IMR-90 (cell line): ENCODE measurements around the gene KIAA0513. TPM values are rescaled to one million over a fixed set of nuclear protein-coding genes. Genes with fewer than 3 reads are reported as not detected.

ENCODE experiments used
- ATAC-seq: fragments of 200-7000 bp; cut with Tn5 transposase; 2 replicates; pipeline ENCODE4 v1.9.1; 2020; ENCODE audit warnings: low read depth, mild to moderate bottlenecking, moderate library complexity
- BruUV-seq: library from RNA; stranded (reverse); fragments of 400-500 nt; replicated peaks from 2 replicates; lab custom pipeline; 2021; lab: Mats Ljungman, UMichigan
- CTCF ChIA-PET: fragments of 300-600 bp; formaldehyde crosslinking; extraction: SDS; loops from one replicate; lab custom pipeline; 2021; ENCODE audit warnings: antibody characterized with exemption; lab: Yijun Ruan, JAX
- POLR2A ChIA-PET: fragments of 300-600 bp; sonication (Branson Sonifier 250); formaldehyde crosslinking; loops from one replicate; lab custom pipeline; 2022; ENCODE audit warnings: antibody characterized with exemption; ENCODE audit not compliant: unreplicated experiment; lab: Charles Lee
- DNase-seq: peaks from one replicate; pipeline ENCODE4 v3.0.0; 2013
- H2AFZ ChIP-seq: replicated peaks from 2 replicates; pipeline ENCODE3; 2013; ENCODE audit warnings: low read length, mild to moderate bottlenecking; ENCODE audit not compliant: poor library complexity
- H2AK5ac ChIP-seq: 2 replicates; pipeline ENCODE4 v1.6.1; 2013; ENCODE audit warnings: low read depth, low read length, inconsistent platforms
- H2AK9ac ChIP-seq: replicated peaks from 2 replicates; pipeline ENCODE3; 2013; ENCODE audit warnings: mild to moderate bottlenecking, low read depth, low read length, moderate library complexity; ENCODE audit not compliant: poor library complexity
- H2BK120ac ChIP-seq: 2 replicates; pipeline ENCODE4 v1.6.1; 2013; ENCODE audit warnings: low read depth, low read length, inconsistent platforms
- H2BK15ac ChIP-seq: 3 replicates; pipeline ENCODE4 v1.6.1; 2013; ENCODE audit warnings: low read depth, low read length, inconsistent platforms
- H2BK20ac ChIP-seq: 2 replicates; pipeline ENCODE4 v1.6.1; 2013; ENCODE audit warnings: low read depth, mild to moderate bottlenecking, inconsistent platforms, low read length, moderate library complexity
- H2BK5ac ChIP-seq: 2 replicates; pipeline ENCODE4 v1.6.1; 2013; ENCODE audit warnings: mild to moderate bottlenecking, low read depth, low read length, inconsistent platforms; ENCODE audit not compliant: poor library complexity, severe bottlenecking
- H3K14ac ChIP-seq: replicated peaks from 2 replicates; pipeline ENCODE4 v1.6.1; 2013; ENCODE audit warnings: low read depth, low read length, inconsistent platforms
- H3K18ac ChIP-seq: 2 replicates; pipeline ENCODE4 v1.6.1; 2013; ENCODE audit warnings: low read depth, low read length, control low read depth
- H3K23ac ChIP-seq: 2 replicates; pipeline ENCODE4 v1.6.1; 2013; ENCODE audit warnings: low read depth, low read length, inconsistent platforms
- H3K27ac ChIP-seq: 2 replicates; pipeline ENCODE4 v1.5.1; 2013; ENCODE audit warnings: mild to moderate bottlenecking, control low read depth, low read length; ENCODE audit not compliant: insufficient read depth
- H3K27me3 ChIP-seq: 2 replicates; pipeline ENCODE4 v1.6.1; 2013; ENCODE audit warnings: low read length; ENCODE audit not compliant: control insufficient read depth, insufficient read depth
- H3K36me3 ChIP-seq: 2 replicates; pipeline ENCODE4 v1.6.1; 2013; ENCODE audit warnings: low read length, mixed read lengths; ENCODE audit not compliant: control insufficient read depth, insufficient read depth
- H3K4ac ChIP-seq: 2 replicates; pipeline ENCODE4 v1.6.1; 2013; ENCODE audit warnings: low read depth, low read length, inconsistent platforms
- H3K4me1 ChIP-seq: 2 replicates; pipeline ENCODE4 v1.6.1; 2013; ENCODE audit warnings: low read length, mixed read lengths; ENCODE audit not compliant: control insufficient read depth, insufficient read depth
- H3K4me2 ChIP-seq: 2 replicates; pipeline ENCODE4 v1.6.1; 2013; ENCODE audit warnings: low read depth, mild to moderate bottlenecking, control low read depth, low read length, moderate library complexity
- H3K4me3 ChIP-seq: 2 replicates; pipeline ENCODE4 v1.5.1; 2013; ENCODE audit warnings: low read depth, mild to moderate bottlenecking, control low read depth, low read length, moderate library complexity; ENCODE audit not compliant: insufficient read depth
- H3K56ac ChIP-seq: 2 replicates; pipeline ENCODE4 v1.6.1; 2013; ENCODE audit warnings: low read length, inconsistent platforms; ENCODE audit not compliant: insufficient read depth; ENCODE audit errors: extremely low read depth
- H3K79me1 ChIP-seq, 2 experiments: 2 replicates each; pipeline ENCODE4 v1.6.1; 2013; ENCODE audit warnings: low read length in 2 of 2, inconsistent platforms in 1 of 2, low read depth in 1 of 2
- H3K9ac ChIP-seq: 2 replicates; pipeline ENCODE4 v1.6.1; 2013; ENCODE audit warnings: low read depth, low read length, control low read depth
- H3K9me1 ChIP-seq: 2 replicates; pipeline ENCODE4 v1.6.1; 2013; ENCODE audit warnings: low read length, inconsistent platforms; ENCODE audit not compliant: insufficient read depth
- H3K9me3 ChIP-seq: 2 replicates; pipeline ENCODE4 v1.6.1; 2013; ENCODE audit warnings: low read length; ENCODE audit not compliant: control insufficient read depth, insufficient read depth
- H4K20me1 ChIP-seq: 2 replicates; pipeline ENCODE4 v1.6.1; 2013; ENCODE audit warnings: low read length, inconsistent platforms; ENCODE audit not compliant: insufficient read depth
- H4K5ac ChIP-seq: 2 replicates; pipeline ENCODE4 v1.6.1; 2013; ENCODE audit warnings: mild to moderate bottlenecking, low read depth, low read length, control low read depth
- H4K8ac ChIP-seq, 2 experiments: 2 replicates each; pipeline ENCODE4 v1.6.1; 2013; ENCODE audit warnings: low read depth in 2 of 2, low read length in 2 of 2, control low read depth in 1 of 2, inconsistent platforms in 1 of 2
- H4K91ac ChIP-seq: 2 replicates; pipeline ENCODE4 v1.6.1; 2013; ENCODE audit warnings: low read depth, low read length, inconsistent platforms; ENCODE audit not compliant: insufficient read depth
- CTCF ChIP-seq: conservative IDR thresholded peaks from 2 replicates; pipeline ENCODE4 v1.5.1; 2012; ENCODE audit warnings: mild to moderate bottlenecking, low read depth, low read length, improper control_type of control experiment
- WGBS, 2 experiments: methylation state at CpG; one replicate each; pipeline versions ENCODE4 v1.1.5 to v1.1.7; 2013; ENCODE audit warnings: missing lambda C conversion rate in 2 of 2; ENCODE audit not compliant: insufficient read length in 1 of 2; ENCODE audit errors: extremely low coverage in 2 of 2; 5-methylcytosine and 5-hydroxymethylcytosine counted together
- dilution Hi-C: fragments of 300-500 bp; cut with HindIII; formaldehyde crosslinking; loops from one replicate; pipeline ENCODE4 v1.14.3; 2018; ENCODE audit warnings: low sequenced_read_pairs; ENCODE audit not compliant: unreplicated experiment
- in situ Hi-C: fragments of 300-500 bp; cut with MboI; formaldehyde crosslinking; loops from 3 replicates; pipeline ENCODE4 v1.14.3; 2019; ENCODE audit warnings: low sequenced_read_pairs, inconsistent platforms, mixed read lengths
- intact Hi-C: fragments of 100-400 bp; cut with micrococcal nuclease; formaldehyde crosslinking; loops from 2 replicates; pipeline ENCODE4 v1.10.0; 2022
- polyA plus RNA-seq, 3 experiments: library from polyadenylated mRNA; depleted of rRNA; stranded (reverse); fragments of >200 nt; gene quantifications; 2 replicates each; pipeline ENCODE4 v1.2.3, GENCODE V29; 2012; ENCODE audit warnings: low replicate concordance in 1 of 3
- total RNA-seq: library from RNA; depleted of rRNA; stranded (reverse); fragments of >200 nt; gene quantifications from 2 replicates; pipeline ENCODE4 v1.2.3, GENCODE V29; 2012

The KIAA0513 gene
- total and polyA plus RNA-seq, 2 of the 4 experiments (the other 2 are of a cell fraction) = 9.5 TPM

GRCh38 chr16:85049706-85050305 lies 22.2 kb downstream of the KIAA0513 start:
- DNase-seq (no peak), ATAC-seq (no peak)
- H3K56ac ChIP-seq = no peak overlapping the region
- H3K79me1 ChIP-seq = peaks cover 3 to 20% of the 10 kb centered on the region in 2 experiments; a peak in 3 of 4 replicates
- peaks cover 5% of the 10 kb centered on the region for H3K4me1 ChIP-seq
- no peak overlapping the region for H3K23ac ChIP-seq
- no peak overlapping the region for H2BK120ac ChIP-seq
- H4K8ac ChIP-seq = no peak overlapping the region
- H3K4me2 ChIP-seq = no peak overlapping the region
- no peak overlapping the region for H3K18ac ChIP-seq
- H2AK5ac ChIP-seq = 0 out of 2 replicates have a peak overlapping the region, but pooled peaks have one; percentile 11
- no peak for TF ChIP-seq CTCF
- H4K20me1 ChIP-seq = peaks cover 12% of the 10 kb centered on the region
- H2BK5ac ChIP-seq = no peak overlapping the region
- no peak overlapping the region for H2BK15ac ChIP-seq
- dilution Hi-C loops = no loop called here
- H3K36me3 ChIP-seq = peaks cover 5% of the 10 kb centered on the region; the same call in 1 of the 2 replicates
- 78% methylated on average over 4 of the region's 15 CpGs; no CpG with 5 or more reads in 1 of the 2 experiments for WGBS, 2 experiments
- H3K14ac ChIP-seq = no peak overlapping the region
- no peak overlapping the region for H3K9ac ChIP-seq
- peaks cover 3% of the 10 kb centered on the region for H3K9me1 ChIP-seq
- H4K5ac ChIP-seq = no peak overlapping the region
- no peak overlapping the region for H3K4ac ChIP-seq
- no peak overlapping the region for H2AK9ac ChIP-seq
- ChIA-PET POLR2A (interaction anchor here (1.0 kb wide), 1 partner anchor 19 kb away, joined by 3 read pairs; no protein-coding TSS in a partner anchor), CTCF (no interaction called here)
- BruUV-seq = no TSS peak
- in situ Hi-C loops = no loop called here
- no peak overlapping the region for H4K91ac ChIP-seq
- H2AFZ ChIP-seq = no peak overlapping the region
- H3K27me3 ChIP-seq = 0 out of 2 replicates have a peak, but pooled peaks cover 1% of the 10 kb centered on the region
- no peak overlapping the region for H2BK20ac ChIP-seq
- no peak overlapping the region for H3K4me3 ChIP-seq
- intact Hi-C loops = no loop called here
- no peaks in the 10 kb centered on the region for H3K9me3 ChIP-seq
- H3K27ac ChIP-seq = no peak overlapping the region
